ENCODE results near the gene ASPSCR1. TPM values are rescaled to one million over a fixed set of nuclear protein-coding genes. Genes with fewer than 3 reads are reported as not detected.

Gene ASPSCR1
- total and polyA plus RNA-seq, 2 of the 13 experiments (the other 11 are each of a cell fraction or from before 2014, with no cell fraction given): 274 to 314 TPM

DNA sequence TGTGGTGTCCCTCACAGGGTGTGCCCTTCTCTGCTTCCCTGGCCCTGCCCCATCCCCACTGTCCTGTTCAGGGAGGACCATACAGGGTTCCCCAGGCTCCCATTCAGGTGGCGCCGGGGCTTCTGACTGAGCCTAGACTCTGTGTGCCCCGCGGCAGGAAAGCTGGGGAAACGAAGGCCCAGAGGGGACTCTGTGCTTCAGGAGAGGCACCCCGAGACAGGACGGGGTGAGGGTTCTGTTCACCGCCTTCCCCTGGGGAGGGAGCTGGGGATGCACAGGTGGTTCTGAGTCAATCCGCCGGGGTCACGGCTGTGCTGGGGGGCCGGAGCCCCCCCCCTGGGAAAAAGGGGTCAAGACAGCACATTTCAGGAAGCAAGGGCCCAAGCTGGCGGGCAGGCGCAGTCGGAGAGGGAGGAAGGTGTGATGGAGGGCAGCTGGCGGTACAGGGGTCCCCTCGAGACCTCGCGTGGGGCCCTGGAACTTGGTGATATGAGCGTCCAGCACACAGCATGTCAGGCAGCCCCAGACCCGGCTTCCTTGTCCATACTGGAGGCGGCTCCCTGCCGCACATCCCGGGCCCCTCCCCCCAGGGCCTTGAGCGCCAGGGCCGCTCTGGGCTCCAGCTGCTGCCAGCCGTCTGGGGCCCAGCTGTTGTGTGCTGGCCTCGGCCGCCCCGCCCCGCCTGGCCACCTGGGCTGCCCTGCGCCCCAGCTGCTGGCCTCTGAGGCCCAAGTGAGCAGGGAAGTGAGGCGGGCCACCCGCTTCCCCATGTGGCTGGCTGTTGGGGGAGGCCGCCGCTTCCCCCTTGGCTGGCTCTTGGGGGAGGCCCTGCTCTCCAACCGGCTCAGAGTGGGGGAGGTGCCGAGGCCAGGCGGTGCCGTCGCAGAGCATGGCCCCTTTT lies 10.8 kb upstream of the ASPSCR1 start (continued):
- TF ChIP-seq, protein P1, sequence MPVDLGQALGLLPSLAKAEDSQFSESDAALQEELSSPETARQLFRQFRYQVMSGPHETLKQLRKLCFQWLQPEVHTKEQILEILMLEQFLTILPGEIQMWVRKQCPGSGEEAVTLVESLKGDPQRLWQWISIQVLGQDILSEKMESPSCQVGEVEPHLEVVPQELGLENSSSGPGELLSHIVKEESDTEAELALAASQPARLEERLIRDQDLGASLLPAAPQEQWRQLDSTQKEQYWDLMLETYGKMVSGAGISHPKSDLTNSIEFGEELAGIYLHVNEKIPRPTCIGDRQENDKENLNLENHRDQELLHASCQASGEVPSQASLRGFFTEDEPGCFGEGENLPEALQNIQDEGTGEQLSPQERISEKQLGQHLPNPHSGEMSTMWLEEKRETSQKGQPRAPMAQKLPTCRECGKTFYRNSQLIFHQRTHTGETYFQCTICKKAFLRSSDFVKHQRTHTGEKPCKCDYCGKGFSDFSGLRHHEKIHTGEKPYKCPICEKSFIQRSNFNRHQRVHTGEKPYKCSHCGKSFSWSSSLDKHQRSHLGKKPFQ (CRISPR knock-in tag; IDR thresholded peaks at IDR 0.05; ENCODE audit: insufficient replicate concordance): peak; percentile 80
- TF ChIP-seq RFX5 (IDR thresholded peaks at IDR 0.05; ENCODE audit: low read depth, low read length) (no peak), ARNTL (CRISPR knock-in tag; IDR thresholded peaks at IDR 0.05) (peak; percentile 90), ZNF160 (CRISPR knock-in tag; IDR thresholded peaks at IDR 0.05) (no peak), EP300 (IDR thresholded peaks at IDR 0.05; ENCODE audit: low read depth in 2 of 2, low read length in 2 of 2) (peak; percentile 57 to 82; a peak in 3 of 4 replicates), EP300 (CRISPR knock-in tag; IDR thresholded peaks at IDR 0.05; ENCODE audit: borderline replicate concordance) (peak; percentile 85), ZBTB1 (CRISPR knock-in tag; IDR thresholded peaks at IDR 0.05; ENCODE audit: borderline replicate concordance) (no peak), FOXJ3 (CRISPR knock-in tag; IDR thresholded peaks at IDR 0.05; ENCODE audit: borderline replicate concordance) (no peak), IRX3 (CRISPR knock-in tag; IDR thresholded peaks at IDR 0.05; ENCODE audit: borderline replicate concordance, low read depth) (peak; percentile 73), ZNF24 (IDR thresholded peaks at IDR 0.05) (no peak), NPAS2 (CRISPR knock-in tag; IDR thresholded peaks at IDR 0.05; ENCODE audit: borderline replicate concordance) (no peak)
- TF ChIP-seq, protein P2, sequence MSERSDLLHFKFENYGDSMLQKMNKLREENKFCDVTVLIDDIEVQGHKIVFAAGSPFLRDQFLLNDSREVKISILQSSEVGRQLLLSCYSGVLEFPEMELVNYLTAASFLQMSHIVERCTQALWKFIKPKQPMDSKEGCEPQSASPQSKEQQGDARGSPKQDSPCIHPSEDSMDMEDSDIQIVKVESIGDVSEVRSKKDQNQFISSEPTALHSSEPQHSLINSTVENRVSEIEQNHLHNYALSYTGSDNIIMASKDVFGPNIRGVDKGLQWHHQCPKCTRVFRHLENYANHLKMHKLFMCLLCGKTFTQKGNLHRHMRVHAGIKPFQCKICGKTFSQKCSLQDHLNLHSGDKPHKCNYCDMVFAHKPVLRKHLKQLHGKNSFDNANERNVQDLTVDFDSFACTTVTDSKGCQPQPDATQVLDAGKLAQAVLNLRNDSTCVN (CRISPR knock-in tag; IDR thresholded peaks at IDR 0.05; ENCODE audit: borderline replicate concordance): peak; percentile 85
- TF ChIP-seq, protein P3, sequence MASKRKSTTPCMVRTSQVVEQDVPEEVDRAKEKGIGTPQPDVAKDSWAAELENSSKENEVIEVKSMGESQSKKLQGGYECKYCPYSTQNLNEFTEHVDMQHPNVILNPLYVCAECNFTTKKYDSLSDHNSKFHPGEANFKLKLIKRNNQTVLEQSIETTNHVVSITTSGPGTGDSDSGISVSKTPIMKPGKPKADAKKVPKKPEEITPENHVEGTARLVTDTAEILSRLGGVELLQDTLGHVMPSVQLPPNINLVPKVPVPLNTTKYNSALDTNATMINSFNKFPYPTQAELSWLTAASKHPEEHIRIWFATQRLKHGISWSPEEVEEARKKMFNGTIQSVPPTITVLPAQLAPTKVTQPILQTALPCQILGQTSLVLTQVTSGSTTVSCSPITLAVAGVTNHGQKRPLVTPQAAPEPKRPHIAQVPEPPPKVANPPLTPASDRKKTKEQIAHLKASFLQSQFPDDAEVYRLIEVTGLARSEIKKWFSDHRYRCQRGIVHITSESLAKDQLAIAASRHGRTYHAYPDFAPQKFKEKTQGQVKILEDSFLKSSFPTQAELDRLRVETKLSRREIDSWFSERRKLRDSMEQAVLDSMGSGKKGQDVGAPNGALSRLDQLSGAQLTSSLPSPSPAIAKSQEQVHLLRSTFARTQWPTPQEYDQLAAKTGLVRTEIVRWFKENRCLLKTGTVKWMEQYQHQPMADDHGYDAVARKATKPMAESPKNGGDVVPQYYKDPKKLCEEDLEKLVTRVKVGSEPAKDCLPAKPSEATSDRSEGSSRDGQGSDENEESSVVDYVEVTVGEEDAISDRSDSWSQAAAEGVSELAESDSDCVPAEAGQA (IDR thresholded peaks at IDR 0.05; ENCODE audit: low read depth): 0 out of 2 replicates have a peak, but pooled peaks have one; percentile 44
- TF ChIP-seq, protein P3 (CRISPR knock-in tag; IDR thresholded peaks at IDR 0.05; ENCODE audit: borderline replicate concordance): no peak
- TF ChIP-seq, protein P4, sequence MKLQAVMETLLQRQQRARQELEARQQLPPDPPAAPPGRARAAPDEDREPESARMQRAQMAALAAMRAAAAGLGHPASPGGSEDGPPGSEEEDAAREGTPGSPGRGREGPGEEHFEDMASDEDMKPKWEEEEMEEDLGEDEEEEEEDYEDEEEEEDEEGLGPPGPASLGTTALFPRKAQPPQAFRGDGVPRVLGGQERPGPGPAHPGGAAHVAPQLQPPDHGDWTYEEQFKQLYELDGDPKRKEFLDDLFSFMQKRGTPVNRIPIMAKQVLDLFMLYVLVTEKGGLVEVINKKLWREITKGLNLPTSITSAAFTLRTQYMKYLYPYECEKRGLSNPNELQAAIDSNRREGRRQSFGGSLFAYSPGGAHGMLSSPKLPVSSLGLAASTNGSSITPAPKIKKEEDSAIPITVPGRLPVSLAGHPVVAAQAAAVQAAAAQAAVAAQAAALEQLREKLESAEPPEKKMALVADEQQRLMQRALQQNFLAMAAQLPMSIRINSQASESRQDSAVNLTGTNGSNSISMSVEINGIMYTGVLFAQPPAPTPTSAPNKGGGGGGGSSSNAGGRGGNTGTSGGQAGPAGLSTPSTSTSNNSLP (IDR thresholded peaks at IDR 0.05; ENCODE audit: low read depth, low read length): no peak
- TF ChIP-seq, protein P5, sequence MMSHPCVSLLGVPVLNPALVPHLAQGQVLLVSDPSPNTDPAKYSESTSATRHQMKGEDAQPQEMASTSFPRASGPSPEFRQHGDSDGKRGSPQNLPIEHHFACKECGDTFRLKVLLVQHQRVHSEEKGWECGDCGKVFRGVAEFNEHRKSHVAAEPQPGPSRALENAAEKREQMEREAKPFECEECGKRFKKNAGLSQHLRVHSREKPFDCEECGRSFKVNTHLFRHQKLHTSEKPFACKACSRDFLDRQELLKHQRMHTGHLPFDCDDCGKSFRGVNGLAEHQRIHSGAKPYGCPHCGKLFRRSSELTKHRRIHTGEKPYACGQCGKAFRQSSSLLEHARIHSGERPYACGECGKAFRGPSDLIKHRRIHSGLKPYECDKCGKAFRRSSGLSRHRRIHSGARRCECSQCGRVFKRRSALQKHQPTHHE (CRISPR knock-in tag; IDR thresholded peaks at IDR 0.05; ENCODE audit: borderline replicate concordance): peak; percentile 34; the same call in 1 of the 2 replicates
